Neural cell (in vitro differentiated cells): ENCODE data around the gene GZF1.

Experiments used
- EP300 ChIP-seq: fragments of 450-650 bp; conservative IDR thresholded peaks from 2 replicates; pipeline ENCODE4 v1.6.1; 2014; ENCODE audit warnings: antibody characterized with exemption, mild to moderate bottlenecking, moderate library complexity; ENCODE audit not compliant: poor library complexity, severe bottlenecking
- EZH2 ChIP-seq: fragments of 200-600, 300-800 bp; shearing (Covaris generic), sonication (generic); IDR thresholded peaks from 2 replicates; pipeline ENCODE4 v1.6.1; 2014; ENCODE audit warnings: antibody characterized with exemption, low read length, borderline replicate concordance, mild to moderate bottlenecking; ENCODE audit not compliant: insufficient read depth, poor library complexity, severe bottlenecking
- SMC3 ChIP-seq: fragments of 450-650 bp; conservative IDR thresholded peaks from 2 replicates; pipeline ENCODE4 v1.6.1; 2014; ENCODE audit warnings: antibody characterized with exemption, mild to moderate bottlenecking, moderate library complexity; ENCODE audit not compliant: poor library complexity
- TF ChIP-seq, protein P1 (sequence below): fragments of 450-650 bp; IDR thresholded peaks from 2 replicates; pipeline ENCODE4 v1.5.1; 2014; ENCODE audit warnings: antibody characterized with exemption, mild to moderate bottlenecking, moderate library complexity; ENCODE audit not compliant: poor library complexity, severe bottlenecking

DNA sequence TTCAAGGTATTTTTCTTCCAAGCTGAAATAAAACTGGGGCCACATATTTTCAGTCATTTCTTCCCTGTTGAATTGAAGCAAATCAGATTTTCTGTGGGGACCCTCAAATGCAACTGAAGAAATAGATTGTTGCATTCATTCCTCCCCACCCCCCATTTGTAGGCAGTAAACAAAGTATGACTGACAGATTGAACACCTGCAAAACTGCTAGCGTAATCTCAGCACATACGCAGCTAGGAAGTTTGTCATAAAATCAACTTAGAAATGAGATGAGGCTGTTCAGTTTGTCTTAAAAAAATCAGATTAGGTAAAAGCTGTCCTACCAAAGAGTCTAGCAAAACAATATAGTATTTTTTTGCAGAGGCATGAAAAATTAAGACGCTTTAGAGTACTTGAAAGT is 8.9 kb downstream of the GZF1 start:
- TF ChIP-seq, protein P1, sequence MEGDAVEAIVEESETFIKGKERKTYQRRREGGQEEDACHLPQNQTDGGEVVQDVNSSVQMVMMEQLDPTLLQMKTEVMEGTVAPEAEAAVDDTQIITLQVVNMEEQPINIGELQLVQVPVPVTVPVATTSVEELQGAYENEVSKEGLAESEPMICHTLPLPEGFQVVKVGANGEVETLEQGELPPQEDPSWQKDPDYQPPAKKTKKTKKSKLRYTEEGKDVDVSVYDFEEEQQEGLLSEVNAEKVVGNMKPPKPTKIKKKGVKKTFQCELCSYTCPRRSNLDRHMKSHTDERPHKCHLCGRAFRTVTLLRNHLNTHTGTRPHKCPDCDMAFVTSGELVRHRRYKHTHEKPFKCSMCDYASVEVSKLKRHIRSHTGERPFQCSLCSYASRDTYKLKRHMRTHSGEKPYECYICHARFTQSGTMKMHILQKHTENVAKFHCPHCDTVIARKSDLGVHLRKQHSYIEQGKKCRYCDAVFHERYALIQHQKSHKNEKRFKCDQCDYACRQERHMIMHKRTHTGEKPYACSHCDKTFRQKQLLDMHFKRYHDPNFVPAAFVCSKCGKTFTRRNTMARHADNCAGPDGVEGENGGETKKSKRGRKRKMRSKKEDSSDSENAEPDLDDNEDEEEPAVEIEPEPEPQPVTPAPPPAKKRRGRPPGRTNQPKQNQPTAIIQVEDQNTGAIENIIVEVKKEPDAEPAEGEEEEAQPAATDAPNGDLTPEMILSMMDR: no peak
- no peak for TF ChIP-seq EP300
- TF ChIP-seq EZH2: no peak
- no peak for TF ChIP-seq SMC3
